Measurements from ENCODE around the gene JMJD8.

DNA sequence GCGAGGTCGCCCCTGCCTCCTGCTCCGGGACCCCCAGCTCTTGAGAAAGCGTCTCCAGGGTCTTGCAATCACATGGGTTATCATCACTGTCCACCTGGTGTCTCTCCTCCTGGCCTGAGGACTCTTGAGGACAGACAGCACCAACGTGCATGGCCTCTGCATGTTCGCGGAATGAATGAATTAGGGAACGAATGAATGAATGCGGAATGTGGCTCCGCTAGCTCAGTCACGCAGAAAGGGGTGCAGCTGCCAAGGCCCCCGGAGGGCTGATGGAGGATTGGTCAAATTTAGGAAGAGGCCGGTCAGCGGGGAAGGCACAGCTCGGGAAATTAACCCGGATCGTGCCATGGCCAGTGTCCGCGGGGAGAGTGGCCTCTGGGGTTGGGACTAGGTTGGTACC lies 18.2 kb upstream of the JMJD8 start:
- TF ChIP-seq, protein P1, sequence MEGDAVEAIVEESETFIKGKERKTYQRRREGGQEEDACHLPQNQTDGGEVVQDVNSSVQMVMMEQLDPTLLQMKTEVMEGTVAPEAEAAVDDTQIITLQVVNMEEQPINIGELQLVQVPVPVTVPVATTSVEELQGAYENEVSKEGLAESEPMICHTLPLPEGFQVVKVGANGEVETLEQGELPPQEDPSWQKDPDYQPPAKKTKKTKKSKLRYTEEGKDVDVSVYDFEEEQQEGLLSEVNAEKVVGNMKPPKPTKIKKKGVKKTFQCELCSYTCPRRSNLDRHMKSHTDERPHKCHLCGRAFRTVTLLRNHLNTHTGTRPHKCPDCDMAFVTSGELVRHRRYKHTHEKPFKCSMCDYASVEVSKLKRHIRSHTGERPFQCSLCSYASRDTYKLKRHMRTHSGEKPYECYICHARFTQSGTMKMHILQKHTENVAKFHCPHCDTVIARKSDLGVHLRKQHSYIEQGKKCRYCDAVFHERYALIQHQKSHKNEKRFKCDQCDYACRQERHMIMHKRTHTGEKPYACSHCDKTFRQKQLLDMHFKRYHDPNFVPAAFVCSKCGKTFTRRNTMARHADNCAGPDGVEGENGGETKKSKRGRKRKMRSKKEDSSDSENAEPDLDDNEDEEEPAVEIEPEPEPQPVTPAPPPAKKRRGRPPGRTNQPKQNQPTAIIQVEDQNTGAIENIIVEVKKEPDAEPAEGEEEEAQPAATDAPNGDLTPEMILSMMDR (IDR thresholded peaks at IDR 0.05): no peak
- TF ChIP-seq POLR2A (IDR thresholded peaks at IDR 0.05): no peak
- no peak for TF ChIP-seq POLR2AphosphoS5 (IDR thresholded peaks at IDR 0.05)
